Ovary (tissue), 3 donors: Measurements from ENCODE around the gene CERK.

Experiments
- POLR2A ChIP-seq: fragments of 450-650 bp; IDR thresholded peaks from one replicate; pipeline ENCODE4 v1.6.1; 2017; ENCODE audit warnings: antibody characterized with exemption, mild to moderate bottlenecking, moderate library complexity
- TF ChIP-seq, protein P1 (sequence below), 3 donors: fragments of 450-650 bp in 2 of 3; fragments of 200-600 bp in 1 of 3; IDR thresholded peaks; one replicate each; pipeline versions ENCODE4 v1.5.1 to v1.8.0; 2016 to 2022; ENCODE audit warnings: antibody characterized with exemption in 3 of 3, mild to moderate bottlenecking in 1 of 3
- donor health status: DM: no; HTN: no; CAD: no.

GRCh38 chr22:46667245-46667623 is 70.8 kb downstream of the CERK start:
- TF ChIP-seq, protein P1, sequence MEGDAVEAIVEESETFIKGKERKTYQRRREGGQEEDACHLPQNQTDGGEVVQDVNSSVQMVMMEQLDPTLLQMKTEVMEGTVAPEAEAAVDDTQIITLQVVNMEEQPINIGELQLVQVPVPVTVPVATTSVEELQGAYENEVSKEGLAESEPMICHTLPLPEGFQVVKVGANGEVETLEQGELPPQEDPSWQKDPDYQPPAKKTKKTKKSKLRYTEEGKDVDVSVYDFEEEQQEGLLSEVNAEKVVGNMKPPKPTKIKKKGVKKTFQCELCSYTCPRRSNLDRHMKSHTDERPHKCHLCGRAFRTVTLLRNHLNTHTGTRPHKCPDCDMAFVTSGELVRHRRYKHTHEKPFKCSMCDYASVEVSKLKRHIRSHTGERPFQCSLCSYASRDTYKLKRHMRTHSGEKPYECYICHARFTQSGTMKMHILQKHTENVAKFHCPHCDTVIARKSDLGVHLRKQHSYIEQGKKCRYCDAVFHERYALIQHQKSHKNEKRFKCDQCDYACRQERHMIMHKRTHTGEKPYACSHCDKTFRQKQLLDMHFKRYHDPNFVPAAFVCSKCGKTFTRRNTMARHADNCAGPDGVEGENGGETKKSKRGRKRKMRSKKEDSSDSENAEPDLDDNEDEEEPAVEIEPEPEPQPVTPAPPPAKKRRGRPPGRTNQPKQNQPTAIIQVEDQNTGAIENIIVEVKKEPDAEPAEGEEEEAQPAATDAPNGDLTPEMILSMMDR (IDR thresholded peaks at IDR 0.05) = no peak
- TF ChIP-seq POLR2A = no peak
